HG02610 (cell line): ENCODE measurements around the gene PUS7.
A peak's percentile ranks its signal among the peaks of the same experiment; 100 is the strongest.
"Not testable (repeated sequence)": the region's sequence is repeated elsewhere in the genome, so short reads cannot be mapped to it uniquely, and the experiment has no call there.

ENCODE experiments used
- ATAC-seq: cut with Tn5 transposase; IDR thresholded peaks from one replicate; pipeline ENCODE4 v1.9.1; 2021; ENCODE audit warnings: mild to moderate bottlenecking, moderate library complexity; ENCODE audit not compliant: unreplicated experiment

The PUS7 gene, protein sequence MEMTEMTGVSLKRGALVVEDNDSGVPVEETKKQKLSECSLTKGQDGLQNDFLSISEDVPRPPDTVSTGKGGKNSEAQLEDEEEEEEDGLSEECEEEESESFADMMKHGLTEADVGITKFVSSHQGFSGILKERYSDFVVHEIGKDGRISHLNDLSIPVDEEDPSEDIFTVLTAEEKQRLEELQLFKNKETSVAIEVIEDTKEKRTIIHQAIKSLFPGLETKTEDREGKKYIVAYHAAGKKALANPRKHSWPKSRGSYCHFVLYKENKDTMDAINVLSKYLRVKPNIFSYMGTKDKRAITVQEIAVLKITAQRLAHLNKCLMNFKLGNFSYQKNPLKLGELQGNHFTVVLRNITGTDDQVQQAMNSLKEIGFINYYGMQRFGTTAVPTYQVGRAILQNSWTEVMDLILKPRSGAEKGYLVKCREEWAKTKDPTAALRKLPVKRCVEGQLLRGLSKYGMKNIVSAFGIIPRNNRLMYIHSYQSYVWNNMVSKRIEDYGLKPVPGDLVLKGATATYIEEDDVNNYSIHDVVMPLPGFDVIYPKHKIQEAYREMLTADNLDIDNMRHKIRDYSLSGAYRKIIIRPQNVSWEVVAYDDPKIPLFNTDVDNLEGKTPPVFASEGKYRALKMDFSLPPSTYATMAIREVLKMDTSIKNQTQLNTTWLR

GRCh38 chr7:105521717-105522463 is at the start of gene PUS7:
Gene PUS7, minus strand, starts transcription at chr7:105522271. Its CDS starts 13,759 bp downstream, at chr7:105508512.
- ATAC-seq, result peak; percentile 84

DNA sequence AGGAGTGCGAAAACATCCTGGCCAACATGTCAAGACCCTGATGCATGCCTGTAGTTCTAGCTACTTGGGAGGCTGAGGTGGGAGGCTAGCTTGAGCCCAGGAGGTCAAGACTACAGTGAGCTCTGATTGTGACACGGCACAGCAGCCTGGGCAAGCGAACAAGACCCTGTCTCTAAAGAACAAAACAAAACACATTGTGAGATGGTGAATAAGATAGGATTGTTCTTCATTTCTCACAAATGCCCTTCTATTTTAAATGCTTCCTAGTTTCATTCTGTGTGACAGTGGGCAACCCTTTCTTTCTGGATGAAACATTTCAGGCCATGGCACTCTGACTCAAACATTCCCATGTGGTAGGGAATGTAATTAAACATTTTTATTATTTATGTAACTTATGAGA is 45.8 kb upstream of the PUS7 start:
- no peak for ATAC-seq

DNA sequence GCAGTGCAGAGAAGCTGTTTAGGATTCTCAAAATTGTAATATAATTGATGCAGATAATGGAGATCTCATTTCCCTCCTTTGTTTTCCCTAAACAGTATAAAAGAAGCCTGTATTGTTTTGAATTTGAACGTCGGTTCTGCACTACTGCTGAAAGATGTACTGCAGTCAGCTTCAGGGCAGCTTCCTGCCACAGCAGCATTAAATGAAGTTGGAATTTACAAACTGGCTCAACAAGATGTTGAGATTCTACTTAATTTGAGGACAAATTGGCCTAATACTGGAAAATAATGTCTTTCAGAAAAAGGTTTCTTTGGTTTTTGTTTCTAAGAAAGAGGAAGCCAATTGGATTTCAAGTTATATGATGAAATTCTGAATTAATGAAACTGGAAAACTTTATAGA is 45.0 kb upstream of the PUS7 start:
- ATAC-seq, result no peak

GRCh38 chr7:105565190-105565589 is 43.1 kb upstream of the PUS7 start:
- ATAC-seq, result no peak

DNA sequence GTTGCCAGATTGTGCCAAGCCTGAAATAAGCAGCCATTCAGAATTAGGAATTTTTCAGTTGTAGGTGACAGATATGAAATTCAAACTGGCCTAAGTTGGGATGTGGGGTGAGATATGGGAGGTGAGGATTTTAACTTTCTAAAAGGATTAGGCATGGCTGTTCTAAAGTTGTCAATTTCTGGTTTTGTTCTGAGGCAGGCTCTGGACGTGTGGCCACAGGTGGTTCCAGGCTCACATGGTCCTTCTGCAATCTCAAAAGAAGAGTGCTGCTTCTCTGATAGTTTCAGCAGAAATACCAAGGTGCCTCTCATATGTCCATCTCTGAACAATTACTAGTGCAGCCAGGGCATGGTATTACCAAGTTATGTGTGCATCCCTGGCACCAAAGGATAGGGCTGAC is 37.9 kb upstream of the PUS7 start:
- ATAC-seq, result no peak

- ATAC-seq, result no peak
Observed at GRCh38 chr7:105538339-105538738, 16.3 kb upstream of the PUS7 start.

DNA sequence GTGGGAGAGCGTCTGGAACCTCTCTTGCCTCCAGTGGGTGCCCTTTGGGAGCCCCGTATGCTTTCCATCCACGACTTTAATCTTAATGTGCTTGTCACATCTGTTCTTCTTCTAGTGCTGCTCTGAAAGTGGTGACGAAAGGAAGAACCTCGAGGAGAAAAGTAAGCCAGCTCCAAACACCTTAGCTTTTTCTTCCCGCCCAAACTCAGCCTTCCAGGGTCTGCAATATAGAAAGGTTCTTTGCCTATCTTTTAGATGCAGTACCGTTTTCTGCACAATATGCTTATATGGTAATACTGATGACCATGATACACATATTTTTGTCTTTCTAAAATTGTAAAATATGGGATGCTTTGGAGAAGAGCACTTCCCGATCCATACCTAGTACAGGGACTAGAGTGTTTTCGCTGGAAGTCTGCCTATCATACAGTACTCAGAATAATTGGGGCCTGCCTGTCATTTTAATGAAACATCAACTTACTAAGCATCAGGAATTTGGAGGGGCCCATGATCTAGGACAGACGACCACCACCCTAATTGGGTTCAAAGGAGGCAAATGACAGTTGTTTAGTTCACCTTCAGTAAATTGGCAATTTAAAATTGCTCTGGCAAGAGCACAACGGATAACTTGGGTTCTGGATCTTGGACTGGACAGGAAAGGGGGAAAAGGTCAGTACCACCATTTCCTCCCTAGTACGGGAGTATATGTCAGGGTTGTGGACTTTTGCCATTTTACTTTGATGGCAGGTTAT is 10.8 kb upstream of the PUS7 start:
- ATAC-seq, result no peak

DNA sequence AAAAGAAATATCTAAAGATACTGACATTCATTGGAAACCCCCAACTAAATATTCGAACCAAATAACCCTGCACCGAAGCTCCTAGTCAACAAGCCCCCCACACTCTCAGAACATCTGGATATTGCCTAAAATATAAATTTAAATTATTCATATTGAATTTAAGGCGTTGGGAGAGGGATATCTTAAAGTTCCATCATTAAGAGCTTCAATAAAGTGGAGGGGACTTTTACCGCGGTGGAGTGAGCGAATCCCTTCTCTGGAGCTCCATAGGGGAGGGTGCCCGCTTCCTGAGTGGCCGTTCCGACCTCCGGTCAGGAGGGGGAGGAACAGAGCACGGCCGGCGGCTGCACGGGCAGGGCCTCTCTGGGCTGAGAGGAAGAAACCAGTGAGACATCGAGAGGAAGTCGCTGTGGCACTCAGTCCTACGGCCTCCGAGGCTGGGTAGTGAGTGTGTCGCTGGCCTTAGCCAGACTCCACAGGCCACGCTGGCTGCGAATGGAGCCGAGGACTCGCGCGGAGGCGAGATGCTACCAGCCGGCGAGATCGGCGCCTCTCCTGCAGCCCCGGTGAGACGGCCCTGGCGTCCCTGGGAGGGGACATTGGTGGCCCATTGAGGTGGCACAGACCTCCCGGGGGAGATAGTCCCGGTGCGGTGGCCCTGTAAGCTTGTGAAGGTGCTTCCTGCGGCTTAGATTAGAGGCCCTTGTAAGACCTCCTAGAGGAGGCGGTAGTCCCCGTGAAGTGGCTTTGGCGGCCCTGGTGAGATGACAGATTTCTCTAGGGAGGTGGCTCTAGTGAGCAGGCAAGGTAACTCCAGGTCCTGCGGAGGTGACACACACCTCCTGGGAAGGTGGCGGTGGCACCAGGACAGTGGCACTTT is 10.0 kb upstream of the PUS7 start, which contains the start of gene RINT1:
Gene RINT1 (plus strand): TSS at position 410 of the 880 bp plus-strand sequence. CDS start 115 bp downstream, at position 525.
- peak; percentile 96 for ATAC-seq

GRCh38 chr7:105530546-105530945 is 8.5 kb upstream of the PUS7 start:
- no peak for ATAC-seq

- no peak for ATAC-seq
Observed at GRCh38 chr7:105530126-105530525, 8.1 kb upstream of the PUS7 start.

DNA sequence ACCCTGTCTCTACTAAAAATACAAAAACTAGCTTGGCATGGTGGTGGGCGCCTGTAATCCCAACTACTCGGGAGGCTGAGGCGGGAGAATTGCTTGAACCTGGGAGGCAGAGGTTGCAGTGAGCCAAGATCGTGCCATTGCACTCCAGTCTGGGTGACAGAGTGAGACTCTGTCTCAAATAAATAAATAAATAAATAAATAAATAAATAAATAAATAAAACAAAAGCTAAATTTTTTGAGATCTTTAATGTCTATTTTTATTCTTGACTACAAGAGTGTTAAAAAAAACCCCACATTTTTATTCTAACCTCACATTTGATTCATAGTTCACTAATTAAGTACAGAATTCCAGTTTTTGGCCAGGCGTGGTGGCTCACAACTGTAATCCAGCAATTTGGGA is 5.7 kb upstream of the PUS7 start:
- not testable (repeated sequence) for ATAC-seq

DNA sequence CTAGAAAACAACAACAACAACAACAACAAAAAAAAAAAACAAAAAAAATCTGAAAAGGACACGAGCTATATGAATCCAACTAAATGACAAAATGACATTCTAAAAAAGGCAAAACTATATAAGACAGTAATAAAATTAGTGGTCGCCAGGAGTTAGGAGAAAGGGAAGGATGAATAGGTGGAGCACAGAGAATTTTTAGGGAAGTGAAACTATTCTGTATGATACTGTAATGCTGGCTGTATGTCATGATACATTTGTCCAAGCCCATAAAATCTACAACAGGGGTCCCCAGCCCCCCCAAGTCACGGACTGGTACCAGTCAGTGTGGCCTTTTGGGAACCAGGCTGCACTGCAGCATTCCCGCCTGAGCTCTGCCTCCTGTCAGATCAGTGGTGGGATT is 2.8 kb upstream of the PUS7 start:
- ATAC-seq, result no peak

DNA sequence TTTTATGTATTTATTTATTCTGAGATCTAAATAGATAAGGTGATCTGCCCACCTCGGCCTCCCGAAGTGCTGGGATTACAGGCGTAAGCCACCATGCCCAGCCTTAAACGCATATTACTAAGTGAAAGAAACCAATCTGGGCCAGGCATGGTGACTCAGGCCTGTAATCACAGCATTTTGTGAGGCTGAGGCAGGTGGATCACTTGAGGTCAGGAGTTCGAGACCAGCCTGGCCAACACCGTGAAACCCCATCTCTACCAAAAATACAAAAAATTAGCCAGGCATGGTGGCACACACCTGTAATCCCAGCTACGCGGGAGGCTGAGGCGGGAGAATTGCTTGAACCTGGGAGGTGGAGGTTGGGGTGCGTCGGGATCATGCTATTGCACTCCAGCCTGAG is 2.4 kb upstream of the PUS7 start:
- ATAC-seq, result not testable (repeated sequence)

GRCh38 chr7:105521027-105521716 is 899 bp downstream of the PUS7 start:
- peak; percentile 28 for ATAC-seq

GRCh38 chr7:105520620-105521019 is 1.5 kb downstream of the PUS7 start:
- ATAC-seq, result not testable (repeated sequence)

GRCh38 chr7:105519353-105519752 is 2.7 kb downstream of the PUS7 start:
- no peak for ATAC-seq

DNA sequence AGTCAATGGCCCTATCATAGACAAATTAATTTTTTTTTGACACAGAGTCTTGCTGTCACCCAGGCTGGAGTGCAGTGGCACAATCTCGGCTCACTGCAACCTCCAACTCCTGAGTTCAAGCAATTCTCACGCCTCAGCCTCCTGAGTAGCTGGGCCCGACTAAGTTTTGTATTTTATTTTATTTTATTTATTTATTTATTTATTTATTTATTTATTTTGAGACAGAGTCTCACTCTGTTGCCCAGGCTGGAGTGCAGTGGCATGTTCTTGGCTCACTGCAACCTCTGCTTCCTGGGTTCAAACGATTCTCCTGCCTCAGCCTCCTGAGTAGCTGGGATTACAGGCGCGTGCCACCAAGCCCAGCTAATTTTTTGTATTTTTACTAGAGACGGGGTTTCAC is 6.5 kb downstream of the PUS7 start:
- not testable (repeated sequence) for ATAC-seq

GRCh38 chr7:105512926-105513526 is 9.0 kb downstream of the PUS7 start:
- no peak for ATAC-seq

GRCh38 chr7:105512415-105512814 is 9.7 kb downstream of the PUS7 start:
- no peak for ATAC-seq
